Karpas-422 (cell line): Measurements from ENCODE around the gene ZNF503. TPM values are rescaled to one million over a fixed set of nuclear protein-coding genes. Genes with fewer than 3 reads are reported as not detected.

Source experiments
- DNase-seq: peaks from one replicate; pipeline ENCODE4 v3.0.0-alpha.2; 2015
- H2AFZ ChIP-seq: fragments of 200-600 bp; sonication (generic); 2 replicates; pipeline ENCODE4 v1.6.1; 2014; ENCODE audit warnings: antibody characterized with exemption, low read length, mixed read lengths
- H3K27ac ChIP-seq: fragments of 200-600 bp; sonication (generic); 2 replicates; pipeline ENCODE4 v1.5.1; 2014; ENCODE audit warnings: mild to moderate bottlenecking, low read length, moderate library complexity
- H3K27me3 ChIP-seq: fragments of 200-600 bp; sonication (generic); 2 replicates; pipeline ENCODE4 v1.6.1; 2014; ENCODE audit warnings: low read length, mixed read lengths
- H3K36me3 ChIP-seq: fragments of 200-600 bp; sonication (generic); 2 replicates; pipeline ENCODE4 v1.6.1; 2014; ENCODE audit warnings: low read length, mixed read lengths; ENCODE audit not compliant: insufficient read depth
- H3K4me1 ChIP-seq: fragments of 200-600 bp; sonication (generic); 2 replicates; pipeline ENCODE4 v1.6.1; 2014; ENCODE audit warnings: mild to moderate bottlenecking, low read length, mixed read lengths
- H3K4me2 ChIP-seq: fragments of 200-600 bp; sonication (generic); 2 replicates; pipeline ENCODE4 v1.6.1; 2014; ENCODE audit warnings: low read length, low read depth, mild to moderate bottlenecking; ENCODE audit not compliant: poor library complexity, severe bottlenecking
- H3K4me3 ChIP-seq: fragments of 200-600 bp; sonication (generic); 2 replicates; pipeline ENCODE4 v1.5.1; 2014; ENCODE audit warnings: mild to moderate bottlenecking, antibody characterized with exemption, low read length, mixed read lengths
- H3K79me2 ChIP-seq: fragments of 200-600 bp; sonication (generic); 2 replicates; pipeline ENCODE4 v1.6.1; 2014; ENCODE audit warnings: mild to moderate bottlenecking, low read length, mixed read lengths
- H3K9ac ChIP-seq: fragments of 200-600 bp; sonication (generic); 2 replicates; pipeline ENCODE4 v1.6.0; 2014; ENCODE audit warnings: low read length
- H3K9me2 ChIP-seq: fragments of 200-600 bp; sonication (generic), shearing (Covaris generic); replicated peaks from 2 replicates; pipeline ENCODE4 v1.6.0; 2014; ENCODE audit warnings: mild to moderate bottlenecking, low read length, moderate library complexity; ENCODE audit not compliant: insufficient read depth
- H3K9me3 ChIP-seq: fragments of 300-700, 200-600 bp; sonication (generic); 2 replicates; pipeline ENCODE4 v1.6.1; 2014; ENCODE audit warnings: low read length, mixed read lengths
- H4K20me1 ChIP-seq: fragments of 200-600 bp; sonication (generic); 2 replicates; pipeline ENCODE4 v1.6.1; 2014; ENCODE audit warnings: mild to moderate bottlenecking, antibody characterized with exemption, low read length, low read depth; ENCODE audit not compliant: insufficient read depth
- total RNA-seq: library from RNA; depleted of rRNA; stranded (reverse); fragments of >200 nt; shearing (Covaris generic); gene quantifications from 2 replicates; pipeline ENCODE4 v1.2.3, GENCODE V29; 2014; ENCODE audit warnings: low replicate concordance

The ZNF503 gene
- total RNA-seq, 1 experiment from 2014 or later, result not detected

- Histone ChIP-seq H3K4me2 (no peak overlapping the region), H3K27ac (no peak overlapping the region), H3K9me2 (no peaks in the 10 kb centered on the region), H2AFZ (no peak overlapping the region), H3K4me3 (no peak overlapping the region), H4K20me1 (no peaks in the 10 kb centered on the region), H3K36me3 (no peaks in the 10 kb centered on the region), H3K4me1 (no peaks in the 10 kb centered on the region), H3K79me2 (no peaks in the 10 kb centered on the region), H3K9me3 (peaks cover 3% of the 10 kb centered on the region; the same call in 1 of the 2 replicates), H3K27me3 (no peaks in the 10 kb centered on the region), H3K9ac (no peak overlapping the region)
- DNase-seq, result no peak
These were observed 5.1 kb upstream of the ZNF503 start for GRCh38 chr10:75406462-75407223.

GRCh38 chr10:75405598-75406461 lies 4.3 kb upstream of the ZNF503 start:
- H3K36me3 ChIP-seq, result no peaks in the 10 kb centered on the region
- H3K4me1 ChIP-seq, result no peaks in the 10 kb centered on the region
- no peak for DNase-seq
- no peak overlapping the region for H2AFZ ChIP-seq
- H3K4me2 ChIP-seq, result no peak overlapping the region
- no peak overlapping the region for H3K4me3 ChIP-seq
- peaks cover 3% of the 10 kb centered on the region; the same call in 1 of the 2 replicates for H3K9me3 ChIP-seq
- H3K79me2 ChIP-seq, result no peaks in the 10 kb centered on the region
- H3K27me3 ChIP-seq, result no peaks in the 10 kb centered on the region
- no peaks in the 10 kb centered on the region for H4K20me1 ChIP-seq
- no peaks in the 10 kb centered on the region for H3K9me2 ChIP-seq
- no peak overlapping the region for H3K9ac ChIP-seq
- no peak overlapping the region for H3K27ac ChIP-seq

GRCh38 chr10:75404815-75405597 lies 3.4 kb upstream of the ZNF503 start:
- H4K20me1 ChIP-seq, result no peaks in the 10 kb centered on the region
- no peaks in the 10 kb centered on the region for H3K27me3 ChIP-seq
- H3K4me3 ChIP-seq, result no peak overlapping the region
- H3K36me3 ChIP-seq, result no peaks in the 10 kb centered on the region
- no peaks in the 10 kb centered on the region for H3K9me2 ChIP-seq
- no peaks in the 10 kb centered on the region for H3K79me2 ChIP-seq
- no peak overlapping the region for H3K27ac ChIP-seq
- DNase-seq, result no peak
- no peak overlapping the region for H3K4me2 ChIP-seq
- H3K4me1 ChIP-seq, result no peaks in the 10 kb centered on the region
- no peak overlapping the region for H3K9ac ChIP-seq
- H3K9me3 ChIP-seq, result peaks cover 3% of the 10 kb centered on the region; the same call in 1 of the 2 replicates
- no peak overlapping the region for H2AFZ ChIP-seq

- DNase-seq, result no peak
- Histone ChIP-seq H3K27ac (no peak overlapping the region), H3K36me3 (no peaks in the 10 kb centered on the region), H3K4me2 (no peak overlapping the region), H3K79me2 (no peaks in the 10 kb centered on the region), H3K4me1 (no peaks in the 10 kb centered on the region), H3K9me3 (peaks cover 3% of the 10 kb centered on the region; the same call in 1 of the 2 replicates), H3K9ac (no peak overlapping the region), H3K4me3 (no peak overlapping the region), H3K27me3 (no peaks in the 10 kb centered on the region), H3K9me2 (no peaks in the 10 kb centered on the region), H4K20me1 (no peaks in the 10 kb centered on the region), H2AFZ (no peak overlapping the region)
These were observed 2.6 kb upstream of the ZNF503 start for GRCh38 chr10:75403939-75404814.

GRCh38 chr10:75403144-75403938 lies 1.8 kb upstream of the ZNF503 start:
- DNase-seq, result no peak
- Histone ChIP-seq H3K9me2 (no peaks in the 10 kb centered on the region), H3K9me3 (peaks cover 3% of the 10 kb centered on the region; the same call in 1 of the 2 replicates), H4K20me1 (no peaks in the 10 kb centered on the region), H3K27me3 (no peaks in the 10 kb centered on the region), H3K4me3 (no peak overlapping the region), H2AFZ (no peak overlapping the region), H3K9ac (no peak overlapping the region), H3K79me2 (no peaks in the 10 kb centered on the region), H3K36me3 (no peaks in the 10 kb centered on the region), H3K27ac (no peak overlapping the region), H3K4me2 (no peak overlapping the region), H3K4me1 (no peaks in the 10 kb centered on the region)

GRCh38 chr10:75402486-75403143 lies 1.1 kb upstream of the ZNF503 start:
- Histone ChIP-seq H2AFZ (no peak overlapping the region), H3K9ac (no peak overlapping the region), H3K9me2 (no peaks in the 10 kb centered on the region), H3K4me2 (no peak overlapping the region), H3K4me3 (no peak overlapping the region), H3K36me3 (no peaks in the 10 kb centered on the region), H3K27me3 (no peaks in the 10 kb centered on the region), H3K9me3 (peaks cover 3% of the 10 kb centered on the region; the same call in 1 of the 2 replicates), H3K79me2 (no peaks in the 10 kb centered on the region), H4K20me1 (no peaks in the 10 kb centered on the region), H3K27ac (no peak overlapping the region), H3K4me1 (no peaks in the 10 kb centered on the region)
- DNase-seq, result no peak
